AG08395 (cell line): ENCODE measurements around the gene CTDSPL2.
"Not testable (repeated sequence)": the region's sequence is repeated elsewhere in the genome, so short reads cannot be mapped to it uniquely, and the experiment has no call there.

Experiments used
- DNase-seq: peaks from one replicate; pipeline ENCODE4 v3.0.0; 2012; ENCODE audit warnings: mixed read lengths, low spot score

The CTDSPL2 gene

DNA sequence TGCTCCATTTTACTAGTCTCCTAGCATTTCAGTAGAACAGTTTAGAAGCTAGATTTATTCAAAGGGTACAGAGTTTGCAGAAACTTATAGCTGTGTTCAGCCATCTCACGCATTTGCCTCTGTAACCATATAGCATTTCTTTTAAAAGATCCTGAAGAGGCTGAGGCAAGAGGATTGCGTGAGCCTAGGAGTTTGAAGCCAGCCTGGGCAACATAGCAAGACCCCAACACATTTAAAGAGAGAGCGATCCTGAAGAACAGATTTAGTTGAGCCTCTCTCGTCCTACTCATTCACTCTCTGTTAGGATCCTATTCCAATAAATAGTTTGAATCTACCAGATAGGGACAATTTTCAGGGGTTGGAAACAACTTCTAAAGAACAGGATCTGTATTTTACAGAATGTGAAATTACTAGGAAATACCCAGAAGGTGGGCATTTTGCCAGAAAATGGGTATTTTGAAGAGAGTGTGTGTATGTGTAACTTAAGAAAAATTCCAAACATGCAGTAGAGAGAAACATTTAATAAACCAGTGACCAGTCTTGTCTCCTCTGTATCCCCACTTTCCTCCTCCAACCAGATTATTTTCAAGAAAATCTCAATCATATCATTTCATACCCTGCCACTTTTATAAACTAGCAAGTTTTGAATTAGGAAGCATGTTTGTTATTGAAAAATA, 114.0 kb downstream of the CTDSPL2 start:
- peak; percentile 56 for DNase-seq

DNA sequence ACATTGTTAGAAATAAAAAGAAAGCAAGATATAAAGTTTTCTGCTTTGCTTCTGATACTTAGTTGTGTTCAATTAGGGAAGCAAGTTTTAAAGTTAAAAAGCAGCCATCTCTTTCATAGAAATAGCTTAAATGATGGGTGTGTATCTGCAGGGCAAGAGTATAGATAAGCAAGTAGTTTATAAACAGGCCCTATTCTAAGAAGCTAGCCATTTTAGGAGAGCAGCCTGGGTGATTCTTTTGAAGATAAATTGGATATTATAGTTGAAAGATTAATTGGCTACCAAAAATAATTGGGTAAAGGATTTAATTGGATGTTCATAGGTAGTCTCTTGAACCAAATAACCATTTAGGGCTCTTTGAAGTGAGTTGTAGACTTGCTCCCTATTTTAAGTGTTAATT, 115.2 kb downstream of the CTDSPL2 start:
- DNase-seq: no peak

DNA sequence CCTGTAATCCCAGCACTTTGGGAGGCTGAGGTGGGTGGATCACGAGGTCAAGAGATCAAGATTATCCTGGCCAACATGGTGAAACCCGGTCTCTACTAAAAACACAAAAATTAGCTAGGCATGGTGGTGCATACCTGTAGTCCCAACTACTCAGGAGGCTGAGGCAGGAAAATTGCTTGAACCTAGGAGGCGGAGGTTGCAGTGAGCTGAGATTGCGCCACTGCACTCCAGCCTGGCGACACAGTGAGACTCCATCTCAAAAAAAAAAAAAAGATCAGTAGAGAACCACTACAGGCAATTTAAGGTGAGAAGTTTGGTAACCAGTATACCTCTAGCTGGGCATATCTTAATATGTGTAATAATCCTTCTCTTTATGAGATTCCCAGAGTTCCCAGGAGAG, 117.3 kb downstream of the CTDSPL2 start:
- DNase-seq: not testable (repeated sequence)

DNA sequence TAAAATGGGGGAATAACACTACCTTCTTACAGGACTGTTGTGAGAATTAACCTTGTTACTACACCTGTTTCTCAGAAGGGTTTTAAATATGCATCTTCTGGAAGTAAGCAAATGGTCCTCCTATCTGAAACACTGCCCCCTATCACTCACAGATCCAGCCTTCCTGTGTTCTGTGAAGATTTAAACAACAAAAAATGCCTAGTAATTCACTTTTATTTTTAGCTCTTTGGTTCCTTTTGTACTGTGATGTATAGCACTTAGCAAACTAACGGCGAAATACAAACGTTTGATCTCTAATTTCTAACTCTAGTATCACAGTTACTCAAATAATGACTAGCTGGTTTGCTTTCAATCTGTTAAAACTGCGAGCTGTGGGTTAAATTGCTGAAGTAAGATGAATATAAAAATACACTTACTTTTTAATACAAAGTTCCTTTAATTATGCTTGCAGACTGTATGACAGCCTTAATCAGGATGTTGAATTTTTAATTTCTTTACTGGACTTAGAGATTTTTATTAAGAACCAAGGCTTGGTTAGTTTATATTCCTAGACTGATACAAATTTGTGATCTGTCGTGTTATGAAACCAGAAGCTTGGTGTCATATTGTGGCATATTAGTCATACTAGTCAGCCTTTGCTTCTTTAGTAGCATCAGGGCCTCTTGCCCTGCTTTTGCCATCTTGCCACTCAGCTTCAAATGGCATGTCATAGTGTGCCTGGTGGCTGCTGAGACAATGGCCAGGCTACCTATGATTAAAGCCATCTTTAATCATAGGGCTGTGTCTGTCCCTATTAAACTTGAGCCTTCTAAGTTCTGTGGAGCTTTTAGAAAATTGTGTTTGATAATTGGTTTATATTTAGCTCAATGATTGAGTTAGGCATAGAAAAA, 118.7 kb downstream of the CTDSPL2 start:
- DNase-seq: peak; percentile 67

DNA sequence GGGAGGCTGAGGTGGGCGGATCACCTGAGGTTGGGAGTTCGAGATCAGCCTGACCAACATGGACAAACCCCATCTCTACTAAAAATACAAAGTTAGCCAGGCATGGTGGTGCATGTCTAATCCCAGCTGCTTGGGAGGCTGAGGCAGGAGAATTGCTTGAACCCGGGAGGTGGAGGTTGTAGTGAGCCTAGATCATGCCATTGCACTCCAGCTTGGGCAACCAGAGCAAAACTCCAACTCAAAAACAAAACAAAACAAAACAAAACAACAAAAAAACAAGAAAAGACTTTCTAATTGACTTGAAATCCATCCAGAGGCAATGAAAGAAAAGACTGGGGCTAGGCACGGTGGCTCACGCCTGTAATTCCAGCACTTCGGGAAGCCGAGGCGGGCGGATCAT, 121.7 kb downstream of the CTDSPL2 start:
- DNase-seq: not testable (repeated sequence)

DNA sequence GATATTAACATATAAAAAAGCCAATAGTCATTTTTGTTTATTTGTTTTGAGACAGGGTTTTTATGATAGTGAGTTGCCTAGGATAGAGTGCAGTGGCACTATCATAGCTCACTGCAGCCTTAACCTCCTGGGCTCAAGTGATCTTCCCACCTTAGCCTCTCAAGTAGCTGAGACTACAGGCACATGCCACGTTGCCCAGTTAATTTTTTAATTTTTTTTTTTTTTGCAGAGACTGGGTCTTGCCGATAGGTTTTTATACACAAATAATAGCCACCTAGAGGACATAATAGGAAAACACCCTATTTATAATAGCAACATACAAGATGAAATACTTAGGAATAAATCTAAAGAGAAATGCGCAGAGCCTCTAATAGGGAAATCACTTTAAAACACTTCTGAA, 122.8 kb downstream of the CTDSPL2 start:
- DNase-seq: peak; percentile 33

DNA sequence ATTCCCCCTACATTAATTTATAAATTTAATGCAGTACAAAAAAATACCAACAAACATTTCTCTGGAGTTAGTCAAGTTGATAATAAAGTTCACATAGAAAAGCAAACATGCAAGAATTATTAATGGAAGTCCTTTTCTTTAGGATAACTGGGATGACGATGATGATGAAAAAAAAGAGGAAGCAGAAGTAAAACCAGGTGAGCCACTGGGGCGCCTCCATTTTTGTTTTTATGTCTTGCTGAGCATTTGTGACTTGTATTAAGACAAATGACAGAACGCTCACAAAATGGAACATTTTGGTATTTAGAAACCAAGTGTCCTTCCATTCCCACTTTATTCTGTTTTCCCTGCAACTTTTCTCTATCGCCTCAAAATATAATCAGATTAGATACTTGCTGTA, 123.3 kb downstream of the CTDSPL2 start:
- DNase-seq: no peak

DNA sequence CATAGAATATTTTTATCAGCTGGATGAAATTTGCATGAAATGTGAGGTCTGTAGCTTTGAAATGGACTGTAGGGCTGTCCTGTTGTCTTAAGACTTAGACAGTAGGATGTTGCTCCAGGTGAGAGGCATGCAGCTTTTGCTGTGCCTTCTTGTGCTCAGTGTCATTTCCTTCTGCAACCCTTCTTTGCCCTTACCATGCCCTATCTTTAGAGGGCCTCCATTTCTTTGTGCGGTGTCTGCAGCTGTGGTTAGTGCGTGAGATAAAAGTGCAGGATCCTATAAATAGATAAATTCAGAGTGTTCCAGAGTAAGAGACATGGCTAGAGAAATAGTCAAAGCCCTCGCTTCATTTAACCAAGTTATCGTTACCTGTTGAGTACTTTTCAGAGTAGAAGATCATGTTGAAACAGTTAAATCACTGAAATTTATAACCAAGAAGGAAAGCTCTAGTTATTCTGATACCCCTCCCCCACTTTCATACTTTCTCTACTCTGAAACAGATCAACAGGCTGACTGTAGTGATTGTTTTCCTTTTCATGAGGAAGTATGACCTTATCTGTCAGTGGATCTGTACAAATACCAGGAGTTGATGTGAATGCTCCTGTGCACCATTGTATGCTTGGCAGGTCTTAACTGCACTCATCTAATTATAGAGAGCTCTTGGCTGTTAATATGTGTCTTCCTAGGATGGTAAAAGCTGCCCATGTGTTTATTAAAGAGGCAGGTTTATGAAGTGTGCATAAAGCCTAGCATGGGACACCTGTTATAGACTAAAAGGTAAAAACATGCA, 127.7 kb downstream of the CTDSPL2 start:
- DNase-seq: no peak

DNA sequence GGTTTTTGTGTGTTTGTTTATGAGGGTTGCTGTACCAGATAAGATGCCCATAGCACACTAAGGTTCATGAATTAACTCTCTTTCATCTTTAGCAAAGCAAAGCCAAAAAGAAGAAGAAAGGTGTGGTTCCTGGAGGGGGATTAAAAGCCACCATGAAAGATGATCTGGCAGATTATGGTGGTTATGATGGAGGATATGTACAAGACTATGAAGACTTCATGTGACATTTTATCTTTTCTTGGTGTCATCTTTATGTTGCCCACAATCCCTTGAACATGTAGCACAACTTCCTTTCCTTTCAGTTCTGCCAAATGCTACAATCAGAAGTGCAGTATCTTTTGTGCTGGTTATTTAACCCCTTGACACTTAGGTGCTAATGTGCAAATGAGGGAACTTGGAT, 133.5 kb downstream of the CTDSPL2 start:
- not testable (repeated sequence) for DNase-seq

DNA sequence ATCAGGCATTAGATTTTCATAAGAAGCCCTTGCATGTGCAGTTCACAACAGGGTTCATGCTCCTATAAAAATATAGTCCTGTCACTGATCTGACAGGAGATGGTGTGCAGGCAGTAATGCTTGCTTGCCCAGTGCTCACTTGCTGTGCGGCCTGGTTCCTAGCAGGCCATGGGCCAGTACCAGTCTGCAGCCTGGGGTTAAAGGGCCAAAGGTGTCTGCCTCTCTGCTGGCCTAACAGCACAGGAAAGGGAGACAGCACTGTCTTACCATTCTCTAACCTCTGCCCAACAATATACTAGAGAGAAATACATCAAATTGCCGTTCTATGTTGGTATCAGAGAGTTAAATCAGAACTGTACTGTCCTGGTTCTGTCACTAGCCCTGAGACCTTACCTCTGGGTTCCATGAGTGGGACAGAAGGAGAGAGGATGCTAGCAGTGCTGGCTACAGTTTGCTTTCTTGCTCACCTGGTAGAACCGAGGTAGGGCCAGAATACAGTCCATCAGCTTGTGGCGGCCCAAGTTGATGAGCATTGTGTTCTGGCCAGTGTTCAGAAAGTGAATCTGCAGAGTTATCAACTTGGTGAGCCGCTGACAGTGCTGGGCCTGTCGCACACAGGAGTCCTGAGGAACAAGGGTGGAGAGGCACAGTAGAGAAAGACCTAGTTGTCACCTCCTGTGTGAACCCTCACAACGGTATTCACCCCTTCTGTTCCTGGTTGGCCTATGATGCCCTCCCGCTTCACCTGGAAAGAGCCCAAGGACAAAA, 138.1 kb downstream of the CTDSPL2 start:
- DNase-seq: no peak

DNA sequence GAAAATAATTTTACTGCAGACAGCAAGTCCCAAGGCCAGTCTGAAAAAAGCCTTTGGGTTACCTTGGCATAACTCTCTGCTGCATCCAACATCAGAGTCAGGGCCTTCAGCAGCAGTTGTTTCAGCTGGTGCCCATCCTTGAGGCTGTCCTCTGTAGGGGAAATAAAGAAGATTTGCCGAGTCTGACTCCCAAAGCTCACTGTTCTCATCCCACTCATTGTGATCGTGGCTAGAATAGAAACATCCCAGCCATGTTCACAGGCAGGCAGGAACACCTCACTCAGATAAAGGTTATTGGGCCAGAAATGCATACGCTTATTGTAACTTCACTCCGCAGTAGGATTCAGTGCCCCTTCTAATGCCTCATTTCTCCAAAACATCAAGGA, 138.7 kb downstream of the CTDSPL2 start:
- no peak for DNase-seq

DNA sequence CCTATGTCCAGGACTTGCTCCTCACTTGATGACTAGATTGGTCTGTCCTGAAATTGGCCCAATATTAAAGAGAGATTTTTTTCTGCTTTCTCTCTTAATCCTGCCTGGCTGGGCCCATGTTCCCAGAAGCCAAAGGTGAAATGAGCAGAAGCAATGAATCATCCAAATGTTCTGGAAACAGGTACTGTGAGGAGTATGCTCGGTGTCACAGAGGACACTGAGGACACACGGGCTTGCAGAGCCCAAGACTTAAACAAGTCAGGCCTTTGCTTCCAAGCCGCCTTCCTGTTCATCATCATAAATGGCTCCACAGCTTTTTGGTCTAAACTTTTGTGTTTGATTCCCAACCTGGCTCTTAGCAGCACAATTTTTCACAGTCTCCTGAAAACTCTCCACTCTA, 140.9 kb downstream of the CTDSPL2 start:
- DNase-seq: no peak

DNA sequence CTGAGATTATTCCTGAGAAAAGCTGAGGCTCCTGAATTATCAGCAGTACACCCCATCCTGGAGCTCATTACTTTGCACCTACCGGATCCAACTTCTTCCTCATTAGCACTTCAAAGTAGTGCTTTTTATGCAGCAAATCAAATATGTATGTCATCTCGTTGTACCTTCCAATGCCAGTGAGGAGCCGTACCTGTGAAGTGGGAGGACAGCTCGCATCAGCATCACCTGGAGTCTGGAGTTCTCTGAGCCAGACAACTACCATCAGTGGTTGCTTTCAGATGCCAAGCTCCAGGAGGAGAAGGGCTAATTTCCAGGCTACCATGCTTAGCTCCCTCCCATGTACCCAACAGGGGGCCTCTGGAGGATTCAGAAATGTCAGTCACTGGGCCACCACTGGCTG, 141.9 kb downstream of the CTDSPL2 start:
- no peak for DNase-seq

DNA sequence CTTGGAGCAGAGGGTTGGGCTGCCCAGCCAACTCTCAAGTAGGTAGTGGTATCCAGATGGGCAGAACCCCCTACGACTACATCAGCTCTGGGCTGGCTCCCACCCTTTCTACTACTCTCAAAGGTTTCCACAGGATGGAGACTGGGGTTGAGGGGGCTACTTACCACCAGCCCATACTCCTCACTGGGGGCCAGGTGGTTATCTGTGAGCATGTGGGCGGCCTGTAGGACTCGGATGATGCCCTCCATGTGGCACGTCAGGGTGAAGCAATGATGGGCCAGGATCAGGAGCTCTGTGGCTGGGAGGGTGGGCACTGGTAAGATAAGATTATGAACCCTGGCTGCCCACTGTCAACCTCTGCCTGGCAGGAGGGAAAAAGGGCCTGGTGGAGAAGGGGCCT, 142.9 kb downstream of the CTDSPL2 start:
- DNase-seq: no peak

DNA sequence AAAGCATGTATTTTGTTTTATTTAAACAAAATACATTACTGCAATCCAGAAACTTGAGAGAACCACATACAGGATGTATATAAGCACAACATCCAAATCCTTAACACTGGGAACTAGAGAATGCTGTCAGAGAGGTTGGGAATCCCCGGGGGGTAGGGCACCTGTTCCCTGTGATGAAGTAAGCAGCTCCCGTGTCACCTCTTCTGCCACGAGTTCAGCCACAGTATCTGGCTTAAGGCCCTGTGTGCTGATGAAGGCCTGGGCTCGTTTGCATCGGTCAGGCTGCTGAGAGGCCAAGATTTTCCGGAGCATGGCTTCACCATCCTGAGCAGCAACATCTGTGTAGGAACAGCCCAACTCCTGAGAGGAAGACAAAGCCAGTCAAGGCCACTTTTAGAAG, 146.0 kb downstream of the CTDSPL2 start:
- DNase-seq: no peak

DNA sequence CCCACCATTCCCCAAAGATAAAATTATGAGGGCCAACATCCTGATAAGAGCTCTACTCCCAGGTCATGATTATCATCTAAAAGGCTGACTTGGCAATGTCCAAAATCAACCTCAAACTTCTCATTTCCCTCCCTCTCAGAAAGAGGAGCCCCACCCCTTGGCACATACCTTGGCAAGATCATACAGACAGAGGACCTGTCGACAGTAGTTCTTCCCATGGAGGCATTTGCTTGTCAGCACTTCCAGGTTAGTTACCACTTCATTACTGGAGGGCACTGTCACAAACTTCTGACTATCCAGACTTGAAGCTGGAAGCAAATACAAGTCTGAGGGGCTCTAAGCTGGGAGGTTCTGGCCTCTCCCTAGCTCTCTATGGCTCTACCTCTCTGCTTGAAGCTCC, 147.3 kb downstream of the CTDSPL2 start:
- no peak for DNase-seq
